Hepatocyte (in vitro differentiated cells): ENCODE measurements around the gene KCNS1.

Experiments used
- EZH2 ChIP-seq: fragments of 200-600 bp; sonication (generic); IDR thresholded peaks from 2 replicates; pipeline ENCODE4 v1.6.1; 2016; ENCODE audit warnings: antibody characterized with exemption, mild to moderate bottlenecking, borderline replicate concordance
- EZH2phosphoT487 ChIP-seq: fragments of 200-600 bp; sonication (generic); IDR thresholded peaks from one replicate; pipeline ENCODE4 v1.6.1; 2018; ENCODE audit warnings: antibody characterized with exemption, mild to moderate bottlenecking, low read depth, moderate library complexity; ENCODE audit not compliant: unreplicated experiment, severe bottlenecking
- TF ChIP-seq, protein P1 (sequence below): fragments of 200-600 bp; sonication (generic); IDR thresholded peaks from 2 replicates; pipeline ENCODE4 v1.5.1; 2016; ENCODE audit warnings: antibody characterized with exemption, mild to moderate bottlenecking; ENCODE audit not compliant: poor library complexity

DNA sequence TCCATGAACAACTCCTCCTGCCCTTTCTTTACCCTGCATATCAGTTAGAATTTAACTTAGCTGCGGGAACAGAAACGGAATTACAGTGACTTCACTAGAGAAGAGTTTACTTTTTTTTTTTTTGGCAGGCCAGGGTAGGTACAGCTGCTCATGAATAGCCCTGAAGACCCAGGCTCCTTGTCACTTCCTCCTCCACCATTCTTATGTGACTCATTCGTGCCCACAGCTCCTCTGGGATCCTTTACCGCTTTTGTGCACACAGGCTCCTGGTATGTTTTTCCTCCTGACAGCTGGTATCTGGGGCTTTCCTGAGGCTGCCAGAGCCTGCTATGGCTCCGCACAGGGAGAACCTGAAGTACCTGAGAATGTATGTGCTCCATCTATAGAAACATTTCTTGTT lies 3.9 kb upstream of the KCNS1 start:
- TF ChIP-seq, protein P1, sequence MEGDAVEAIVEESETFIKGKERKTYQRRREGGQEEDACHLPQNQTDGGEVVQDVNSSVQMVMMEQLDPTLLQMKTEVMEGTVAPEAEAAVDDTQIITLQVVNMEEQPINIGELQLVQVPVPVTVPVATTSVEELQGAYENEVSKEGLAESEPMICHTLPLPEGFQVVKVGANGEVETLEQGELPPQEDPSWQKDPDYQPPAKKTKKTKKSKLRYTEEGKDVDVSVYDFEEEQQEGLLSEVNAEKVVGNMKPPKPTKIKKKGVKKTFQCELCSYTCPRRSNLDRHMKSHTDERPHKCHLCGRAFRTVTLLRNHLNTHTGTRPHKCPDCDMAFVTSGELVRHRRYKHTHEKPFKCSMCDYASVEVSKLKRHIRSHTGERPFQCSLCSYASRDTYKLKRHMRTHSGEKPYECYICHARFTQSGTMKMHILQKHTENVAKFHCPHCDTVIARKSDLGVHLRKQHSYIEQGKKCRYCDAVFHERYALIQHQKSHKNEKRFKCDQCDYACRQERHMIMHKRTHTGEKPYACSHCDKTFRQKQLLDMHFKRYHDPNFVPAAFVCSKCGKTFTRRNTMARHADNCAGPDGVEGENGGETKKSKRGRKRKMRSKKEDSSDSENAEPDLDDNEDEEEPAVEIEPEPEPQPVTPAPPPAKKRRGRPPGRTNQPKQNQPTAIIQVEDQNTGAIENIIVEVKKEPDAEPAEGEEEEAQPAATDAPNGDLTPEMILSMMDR, result no peak
- no peak for TF ChIP-seq EZH2
- no peak for TF ChIP-seq EZH2phosphoT487
